Measurements from ENCODE around the gene CCDC32.
A peak's percentile ranks its signal among the peaks of the same experiment; 100 is the strongest.

DNA sequence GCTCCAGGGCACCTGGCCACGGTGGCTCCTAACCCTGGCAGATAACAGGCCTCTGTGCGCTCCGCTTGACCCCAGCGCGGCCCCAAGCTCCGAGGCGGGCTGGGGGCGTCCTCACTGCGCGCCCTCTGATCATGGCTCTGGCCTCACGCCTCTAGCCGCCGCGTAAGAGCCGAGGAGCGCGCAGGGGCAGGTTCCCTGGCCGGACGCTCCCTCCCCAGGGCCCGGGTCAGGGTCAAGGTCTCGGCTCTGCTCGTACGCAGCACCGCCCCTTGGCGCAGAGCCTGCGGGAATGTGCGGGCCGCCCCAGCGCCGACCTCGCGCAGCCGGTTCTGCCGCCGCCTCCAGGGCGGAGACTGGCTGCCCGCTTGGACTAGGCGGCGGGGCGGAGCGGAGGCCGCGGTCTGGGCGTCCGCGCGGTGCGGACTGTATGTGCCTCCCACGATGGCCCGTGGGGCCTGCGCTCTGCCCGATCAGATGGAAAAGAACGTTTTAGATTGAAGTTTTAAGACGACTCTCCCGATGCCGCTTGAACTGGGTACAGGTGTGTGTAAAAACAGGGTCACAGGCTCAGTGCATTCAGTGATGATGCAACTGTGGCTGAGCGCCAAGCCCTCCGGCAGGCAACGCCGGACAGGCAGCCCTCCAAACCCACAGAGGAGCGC lies 53.2 kb downstream of the CCDC32 start:
- TF ChIP-seq CTCF (IDR thresholded peaks at IDR 0.05) (peak in 1 of 6 experiments; percentile 20), POLR2A (IDR thresholded peaks at IDR 0.05) (no peak)
